ENCODE measurements around the gene PTP4A2.

The PTP4A2 gene

GRCh38 chr1:31891280-31891679 is 46.9 kb downstream of the PTP4A2 start:
- TF ChIP-seq ZFX (IDR thresholded peaks at IDR 0.05; ENCODE audit: borderline replicate concordance) (no peak), CTCF (IDR thresholded peaks at IDR 0.05) (no peak)
- H3K27ac ChIP-seq = no peak overlapping the region

GRCh38 chr1:31888291-31888690 is 49.9 kb downstream of the PTP4A2 start:
- TF ChIP-seq ZFX (IDR thresholded peaks at IDR 0.05; ENCODE audit: borderline replicate concordance) (no peak), CTCF (IDR thresholded peaks at IDR 0.05) (no peak)
- H3K27ac ChIP-seq = no peak overlapping the region

GRCh38 chr1:31886866-31887265 is 51.3 kb downstream of the PTP4A2 start:
- no peak overlapping the region for H3K27ac ChIP-seq
- TF ChIP-seq ZFX (IDR thresholded peaks at IDR 0.05; ENCODE audit: borderline replicate concordance) = no peak
- no peak for TF ChIP-seq CTCF (IDR thresholded peaks at IDR 0.05)

GRCh38 chr1:31885851-31886250 is 52.3 kb downstream of the PTP4A2 start:
- no peak overlapping the region for H3K27ac ChIP-seq
- TF ChIP-seq CTCF (IDR thresholded peaks at IDR 0.05) (no peak), ZFX (IDR thresholded peaks at IDR 0.05; ENCODE audit: borderline replicate concordance) (no peak)

GRCh38 chr1:31883357-31883942 is 54.7 kb downstream of the PTP4A2 start:
- TF ChIP-seq CTCF (IDR thresholded peaks at IDR 0.05) = no peak
- no peak for TF ChIP-seq ZFX (IDR thresholded peaks at IDR 0.05; ENCODE audit: borderline replicate concordance)
- no peak overlapping the region for H3K27ac ChIP-seq

GRCh38 chr1:31881688-31882000 is 56.5 kb downstream of the PTP4A2 start:
- TF ChIP-seq CTCF (IDR thresholded peaks at IDR 0.05) (no peak), ZFX (IDR thresholded peaks at IDR 0.05; ENCODE audit: borderline replicate concordance) (no peak)
- peak overlapping the region; percentile 56 for H3K27ac ChIP-seq

GRCh38 chr1:31880957-31881687 is 57.0 kb downstream of the PTP4A2 start:
- TF ChIP-seq ZFX (IDR thresholded peaks at IDR 0.05; ENCODE audit: borderline replicate concordance) (no peak), CTCF (IDR thresholded peaks at IDR 0.05) (no peak)
- peak overlapping the region; percentile 56 for H3K27ac ChIP-seq

Data from 22Rv1 (cell line).